HG03457 (cell line): ENCODE measurements around the gene USP40.

Experiments
- ATAC-seq: cut with Tn5 transposase; IDR thresholded peaks from one replicate; pipeline ENCODE4 v1.9.1; 2021; ENCODE audit warnings: moderate number of reproducible peaks; ENCODE audit not compliant: unreplicated experiment

The USP40 gene

DNA sequence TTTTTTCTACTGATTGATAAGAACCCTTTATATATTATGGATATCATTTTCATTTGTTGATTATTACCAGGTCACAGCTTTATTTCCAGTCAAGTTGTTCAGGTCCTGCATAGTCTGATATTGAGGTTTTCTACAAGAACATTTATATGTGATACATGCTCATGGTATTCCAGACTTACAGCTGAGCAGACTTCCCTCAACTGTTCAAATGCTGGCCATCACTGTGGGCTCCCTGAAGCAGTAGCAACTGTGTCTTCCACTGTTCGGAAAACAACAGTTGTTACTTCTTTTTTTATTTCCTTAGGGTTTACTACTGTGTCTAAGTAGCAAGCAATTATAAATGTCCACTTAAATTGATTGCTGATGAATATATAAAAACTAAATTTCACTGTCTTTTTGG, 132.8 kb downstream of the USP40 start:
- ATAC-seq: no peak

DNA sequence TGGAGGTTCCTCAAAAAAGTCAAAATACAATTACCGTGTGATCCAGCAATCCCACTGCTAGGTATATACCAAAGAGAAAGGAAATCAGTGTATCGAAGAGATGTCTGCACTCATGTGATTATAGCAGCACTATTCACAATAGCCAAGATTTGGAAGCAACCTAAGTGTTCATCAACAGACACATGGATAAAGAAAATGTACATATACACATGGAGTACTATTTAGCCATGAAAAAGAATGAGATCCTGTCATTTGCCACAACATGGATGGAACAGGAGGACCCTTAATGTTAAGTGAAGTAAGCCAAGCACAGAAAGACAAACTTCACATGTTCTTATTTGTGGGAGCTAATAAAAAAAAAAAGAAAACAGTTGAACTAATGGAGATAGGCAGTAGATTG, 133.6 kb downstream of the USP40 start:
- no peak for ATAC-seq

DNA sequence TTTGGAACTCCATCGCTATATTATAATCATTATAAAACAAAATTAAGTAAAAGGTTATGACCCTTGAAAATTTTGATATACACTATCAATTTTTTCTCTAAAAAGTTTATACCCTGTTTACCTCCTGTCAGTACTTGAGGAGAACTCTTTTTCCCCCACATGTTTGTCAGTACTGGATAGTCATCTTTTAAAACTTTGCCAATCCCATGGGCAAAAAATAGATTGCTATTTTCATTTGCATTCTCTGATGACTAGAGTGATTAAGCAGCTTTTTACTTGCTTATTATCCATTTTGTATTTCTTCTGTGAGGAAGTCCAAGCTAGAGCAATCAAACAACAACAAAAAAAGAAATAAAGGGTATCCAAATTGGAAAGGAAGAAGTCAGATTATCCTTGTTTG, 135.9 kb downstream of the USP40 start:
- ATAC-seq: no peak

DNA sequence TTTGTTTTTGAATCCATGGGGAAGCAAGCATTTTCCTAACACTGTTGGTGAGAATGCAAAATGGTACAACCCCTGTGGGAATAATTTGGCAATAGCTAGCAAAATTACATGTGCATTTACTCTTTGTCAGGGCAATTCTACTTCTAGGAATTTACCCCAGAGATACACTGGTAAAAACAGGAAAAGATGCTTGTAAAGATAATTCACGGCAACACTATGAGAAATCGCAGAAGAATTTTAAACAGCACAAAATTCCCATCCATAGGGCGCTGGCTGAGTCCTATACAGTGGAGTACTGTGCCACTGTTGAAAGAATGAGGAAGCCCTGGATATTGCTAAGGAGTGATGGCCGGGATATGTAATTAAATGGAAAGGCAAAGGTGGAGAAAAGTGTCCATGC, 136.5 kb downstream of the USP40 start:
- no peak for ATAC-seq

DNA sequence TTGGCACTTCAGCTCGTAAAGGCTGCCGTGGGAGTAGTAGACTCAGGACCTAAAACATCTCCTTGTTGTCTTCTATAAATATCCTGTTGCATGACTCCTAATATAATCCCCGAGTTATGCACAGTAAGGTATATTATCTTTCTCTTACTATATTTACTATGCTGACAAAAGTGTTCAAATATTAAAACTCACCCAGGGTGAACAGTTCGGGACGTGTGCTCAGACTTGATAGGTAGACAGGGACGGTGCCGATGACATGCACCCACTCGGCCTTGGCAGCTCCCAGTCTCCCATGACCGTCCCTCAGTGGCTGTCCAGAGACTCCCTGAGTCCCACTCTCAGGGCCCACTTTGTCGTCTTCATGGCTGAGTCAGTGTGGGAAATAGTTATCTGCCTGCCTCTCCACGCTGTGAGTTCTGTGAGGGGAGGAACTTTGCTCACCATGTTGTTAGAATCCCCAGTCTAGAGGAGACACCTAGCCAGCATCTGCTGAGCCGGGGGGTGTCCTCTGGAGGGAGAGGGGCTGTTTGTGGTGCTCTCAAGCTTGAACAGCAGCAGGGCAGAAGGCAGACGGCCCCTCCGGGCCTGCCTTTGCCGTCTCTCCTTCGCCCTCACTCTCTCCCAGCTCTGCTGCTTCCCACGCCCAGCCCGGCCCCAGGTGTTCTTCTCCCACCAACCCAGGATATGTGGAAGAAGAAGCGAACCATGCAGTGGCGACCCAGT, 137.2 kb downstream of the USP40 start:
- ATAC-seq: no peak

DNA sequence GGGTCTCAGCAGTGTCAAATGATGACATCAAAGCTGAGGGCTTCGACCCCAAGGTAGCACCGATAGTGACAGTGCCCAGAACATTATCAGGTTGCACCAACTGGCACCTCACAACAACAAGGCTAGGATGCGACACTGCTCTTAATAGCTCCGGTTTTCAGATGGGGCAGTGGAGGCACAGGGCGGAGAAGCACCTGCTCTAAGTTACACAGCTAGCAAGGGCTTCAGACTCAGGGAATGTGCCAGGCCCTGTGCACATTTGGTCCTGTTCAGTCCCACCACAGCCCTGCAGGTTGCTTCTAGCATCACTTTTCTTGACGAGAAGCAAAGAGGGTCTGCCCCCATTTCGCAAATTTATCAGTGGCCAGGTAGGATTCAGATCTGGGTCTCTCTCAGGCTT, 138.1 kb downstream of the USP40 start:
- no peak for ATAC-seq

DNA sequence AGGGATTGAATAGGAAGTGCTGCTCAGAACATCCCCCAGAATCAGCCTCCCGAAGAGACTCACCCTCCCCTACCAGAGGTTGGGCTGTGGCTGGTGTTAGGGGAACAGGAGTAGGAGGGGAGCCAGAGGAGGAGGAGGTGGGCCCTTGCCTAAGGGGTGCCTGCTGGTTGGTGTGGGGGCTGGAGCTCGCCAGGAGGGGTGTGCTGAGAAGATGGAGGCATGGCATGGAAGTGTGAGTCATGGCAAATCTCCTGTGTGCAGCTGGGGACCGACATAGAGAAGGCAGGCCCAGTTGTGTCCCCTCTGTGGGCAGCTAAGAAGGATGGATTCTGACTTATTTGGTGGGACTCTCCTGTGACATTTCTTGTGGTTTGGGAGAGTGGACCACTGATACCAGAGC, 138.6 kb downstream of the USP40 start:
- ATAC-seq: no peak

DNA sequence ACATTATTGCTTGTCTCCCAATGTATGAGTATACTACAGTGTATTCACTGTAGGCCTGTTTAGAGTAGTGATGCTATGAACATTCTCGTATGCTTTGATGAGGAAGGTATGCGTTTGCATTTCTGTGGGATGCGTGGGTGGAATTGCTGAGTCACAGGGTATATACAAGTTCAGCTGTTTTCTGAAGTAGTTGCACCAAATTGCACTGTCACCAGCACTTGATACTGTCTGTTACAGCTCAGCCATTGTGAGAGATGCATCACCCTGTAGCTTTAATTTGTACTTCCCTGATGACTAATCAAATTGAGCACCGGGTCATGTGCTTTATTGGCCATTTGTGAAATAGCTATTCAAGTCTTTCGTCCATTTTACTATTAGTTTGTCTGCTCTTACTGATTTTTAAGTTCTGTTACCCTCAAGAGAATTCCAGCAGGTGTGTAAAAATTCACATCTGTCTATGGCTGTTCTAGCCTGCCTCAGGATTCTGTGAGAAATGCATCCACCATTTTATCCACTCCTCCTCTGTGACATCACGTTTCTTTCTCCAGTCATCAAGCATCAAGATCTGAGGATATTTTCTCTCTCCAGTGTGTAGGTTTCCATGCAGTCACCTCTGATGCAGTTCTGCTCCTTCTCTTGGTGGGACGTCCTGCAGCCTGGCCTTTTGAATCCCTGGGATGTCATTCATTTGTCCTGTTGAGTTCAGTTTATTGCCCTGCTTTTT, 139.8 kb downstream of the USP40 start:
- no peak for ATAC-seq
